B cell (primary cell): ENCODE results near the gene MRPS23. TPM values are rescaled to one million over a fixed set of nuclear protein-coding genes. Genes with fewer than 3 reads are reported as not detected.

Source experiments
- ATAC-seq: fragments of 200-7000 bp; cut with Tn5 transposase; one replicate; pipeline ENCODE4 v1.10.0; 2021; ENCODE audit warnings: low read depth, mild to moderate bottlenecking, moderate number of reproducible peaks, moderate library complexity
- CTCF ChIA-PET: fragments of 350-600 bp; sonication (Branson Sonifier 250); formaldehyde crosslinking; loops from one replicate; lab custom pipeline; 2021; ENCODE audit warnings: antibody characterized with exemption, inconsistent platforms; lab: Charles Lee
- POLR2A ChIA-PET: fragments of 350-600 bp; sonication (Branson Sonifier 250); formaldehyde crosslinking; loops from one replicate; lab custom pipeline; 2021; ENCODE audit warnings: antibody characterized with exemption; lab: Charles Lee
- DNase-seq: peaks from one replicate; pipeline ENCODE4 v3.0.0; 2013
- H2AFZ ChIP-seq: 2 replicates; pipeline ENCODE4 v1.6.1; 2012; ENCODE audit warnings: mild to moderate bottlenecking, low read depth, low read length; ENCODE audit not compliant: insufficient read depth, poor library complexity, severe bottlenecking
- H3K27ac ChIP-seq, 2 donors: 1 replicate in 1 of 2; 2 replicates in 1 of 2; pipeline ENCODE4 v1.5.1; 2012 to 2013; ENCODE audit warnings: low read length in 2 of 2, mild to moderate bottlenecking in 2 of 2, moderate library complexity in 1 of 2
- H3K27me3 ChIP-seq, 4 experiments: fragments of 200-600 bp in 1 of 4; sonication (generic) in 1 of 4; replicated peaks in 1 of 4; 1 replicate in 2 of 4; 2 replicates in 2 of 4; pipeline versions ENCODE4 v1.6.1 to v1.7.0; 2013 to 2016; ENCODE audit warnings: low read length in 3 of 4, mild to moderate bottlenecking in 2 of 4, mixed read lengths in 1 of 4, moderate library complexity in 1 of 4; ENCODE audit not compliant: insufficient read depth in 4 of 4, control insufficient read depth in 3 of 4; ENCODE audit errors: control extremely low read depth in 1 of 4
- H3K36me3 ChIP-seq, 2 experiments: replicated peaks in 1 of 2; 1 replicate in 1 of 2; 2 replicates in 1 of 2; pipeline versions ENCODE4 v1.6.1 to v1.7.1; 2013; ENCODE audit warnings: low read length in 1 of 2; ENCODE audit not compliant: insufficient read depth in 2 of 2, control insufficient read depth in 1 of 2; ENCODE audit errors: control extremely low read depth in 1 of 2, extremely low read depth in 1 of 2
- H3K4me1 ChIP-seq, 2 donors: fragments of 200-600 bp in 1 of 2; sonication (generic) in 1 of 2; 1 replicate in 1 of 2; 2 replicates in 1 of 2; pipeline versions ENCODE4 v1.5.1 to v1.6.1; 2013 to 2017; ENCODE audit warnings: low read length in 2 of 2; ENCODE audit not compliant: control insufficient read depth in 2 of 2, insufficient read depth in 2 of 2
- H3K4me2 ChIP-seq: replicated peaks from 2 replicates; pipeline ENCODE3; 2012; ENCODE audit warnings: mild to moderate bottlenecking, low read depth, low read length; ENCODE audit not compliant: poor library complexity, severe bottlenecking
- H3K4me3 ChIP-seq, 5 experiments: fragments of 200-600 bp in 1 of 5; sonication (generic) in 1 of 5; 1 replicate in 3 of 5; 2 replicates in 2 of 5; pipeline versions ENCODE4 v1.5.1 to v1.7.0; 2011 to 2016; ENCODE audit warnings: low read length in 4 of 5, mild to moderate bottlenecking in 4 of 5, low read depth in 2 of 5, control low read depth in 1 of 5, moderate library complexity in 1 of 5; ENCODE audit not compliant: insufficient read depth in 1 of 5; ENCODE audit errors: control extremely low read depth in 1 of 5, extremely low read depth in 1 of 5
- H3K79me2 ChIP-seq: fragments of 200-600 bp; sonication (generic); one replicate; pipeline ENCODE4 v1.6.0; 2016; ENCODE audit warnings: low read length; ENCODE audit not compliant: control insufficient read depth, insufficient read depth
- H3K9ac ChIP-seq: fragments of 200-600 bp; sonication (generic); 2 replicates; pipeline ENCODE4 v1.6.1; 2017; ENCODE audit warnings: mild to moderate bottlenecking, low read length, moderate library complexity
- H3K9me3 ChIP-seq, 3 donors: one replicate each; pipeline versions ENCODE4 v1.6.1 to v1.7.1; 2013; ENCODE audit warnings: low read length in 2 of 3; ENCODE audit not compliant: control insufficient read depth in 2 of 3, insufficient read depth in 1 of 3; ENCODE audit errors: control extremely low read depth in 1 of 3
- H4K20me1 ChIP-seq: 2 replicates; pipeline ENCODE4 v1.6.0; 2012; ENCODE audit warnings: mild to moderate bottlenecking, low read length; ENCODE audit not compliant: insufficient read depth, control insufficient read depth, poor library complexity, severe bottlenecking
- H3K27ac Mint-ChIP-seq: one replicate; pipeline ENCODE4 v1.8.0; 2021; ENCODE audit warnings: mixed read lengths
- H3K27me3 Mint-ChIP-seq: one replicate; pipeline ENCODE4 v1.8.0; 2021; ENCODE audit warnings: mixed read lengths
- H3K4me1 Mint-ChIP-seq: one replicate; pipeline ENCODE4 v1.8.0; 2021; ENCODE audit warnings: mixed read lengths
- H3K4me3 Mint-ChIP-seq: one replicate; pipeline ENCODE4 v1.8.0; 2021; ENCODE audit warnings: mixed read lengths
- H3K9me3 Mint-ChIP-seq: one replicate; pipeline ENCODE4 v1.8.0; 2022; ENCODE audit warnings: mixed read lengths; ENCODE audit not compliant: insufficient read depth
- CTCF ChIP-seq: fragments of 200-600 bp; IDR thresholded peaks from one replicate; pipeline ENCODE4 v1.8.0; 2022; ENCODE audit warnings: antibody characterized with exemption, mild to moderate bottlenecking
- EZH2 ChIP-seq: IDR thresholded peaks from 2 replicates; pipeline ENCODE4 v1.6.1; 2012; ENCODE audit warnings: borderline replicate concordance, low read depth, mild to moderate bottlenecking, moderate library complexity, low read length; ENCODE audit not compliant: insufficient read depth, poor library complexity, severe bottlenecking
- WGBS: methylation state at CpG from one replicate; pipeline ENCODE4 v1.1.5; 2013; ENCODE audit warnings: missing lambda C conversion rate; ENCODE audit not compliant: insufficient coverage; 5-methylcytosine and 5-hydroxymethylcytosine counted together
- intact Hi-C: fragments of 100-400 bp; cut with micrococcal nuclease; formaldehyde crosslinking; loops from one replicate; pipeline ENCODE4 v1.10.0; 2022
- polyA plus RNA-seq: library from polyadenylated mRNA; depleted of rRNA; stranded (reverse); fragments of >200 nt; gene quantifications from 2 replicates; pipeline ENCODE4 v1.2.3, GENCODE V29; 2012
- total RNA-seq, 2 donors: library from RNA; stranded (reverse); fragments of 120-200 nt in 1 of 2; gene quantifications; 1 replicate in 1 of 2; 2 replicates in 1 of 2; pipeline versions ENCODE4 v1.2.3 to v1.2.4, GENCODE V29; 2013 to 2022

The MRPS23 gene
- total and polyA plus RNA-seq, 2 donors (not counting 1 experiment from before 2014, with no cell fraction given): 10.3 to 25.4 TPM

GRCh38 chr17:57861000-57861789 is 11.4 kb upstream of the MRPS23 start:
- H3K27ac ChIP-seq: no peak overlapping the region
- peak overlapping the region; percentile 56 for H3K9ac ChIP-seq
- peak overlapping the region; percentile 52 for H2AFZ ChIP-seq
- peaks cover 17 to 20% of the 10 kb centered on the region in 2 donors for H3K4me1 ChIP-seq
- peaks cover 0 to 51% (median 19%) of the 10 kb centered on the region in 4 experiments for H3K27me3 ChIP-seq
- POLR2A ChIA-PET: interaction anchor here (0.7 to 1.7 kb wide), 2 partner anchors 11 to 791 kb away, joined by 3 to 5 read pairs; partner anchors contain the start of gene MRPS23
- TF ChIP-seq CTCF (no peak), EZH2 (no peak)
- H3K9me3 ChIP-seq: peaks cover 0 to 4% (median 0%) of the 10 kb centered on the region in 3 donors
- intact Hi-C loops: no loop called here
- H3K36me3 ChIP-seq: no peaks in the 10 kb centered on the region
- no peaks in the 10 kb centered on the region for H4K20me1 ChIP-seq
- no peaks in the 10 kb centered on the region for H3K79me2 ChIP-seq
- peak overlapping the region; percentile 90 for H3K4me3 Mint-ChIP-seq
- ATAC-seq (peak; percentile 60), DNase-seq (peak; percentile 62)
- H3K4me3 ChIP-seq: peak overlapping the region; percentile 3 to 59 (median 39)
- H3K27me3 Mint-ChIP-seq: peaks cover 23% of the 10 kb centered on the region
- H3K4me1 Mint-ChIP-seq: peaks cover 16% of the 10 kb centered on the region
- H3K9me3 Mint-ChIP-seq: no peaks in the 10 kb centered on the region
- peak overlapping the region; percentile 11 for H3K27ac Mint-ChIP-seq
- CTCF ChIA-PET: interaction anchor here (1.0 to 18.1 kb wide), 10 partner anchors 8 to 250 kb away, joined by 3 to 468 read pairs (median 16); partner anchors contain the start of genes MRPS23 and VEZF1
- peak overlapping the region; percentile 80 for H3K4me2 ChIP-seq
- WGBS: under 1% methylated on average over 28 of the region's 34 CpGs
